ENCODE measurements around the gene SLC16A12.
A peak's percentile ranks its signal among the peaks of the same experiment; 100 is the strongest.

SLC16A12 gene

DNA sequence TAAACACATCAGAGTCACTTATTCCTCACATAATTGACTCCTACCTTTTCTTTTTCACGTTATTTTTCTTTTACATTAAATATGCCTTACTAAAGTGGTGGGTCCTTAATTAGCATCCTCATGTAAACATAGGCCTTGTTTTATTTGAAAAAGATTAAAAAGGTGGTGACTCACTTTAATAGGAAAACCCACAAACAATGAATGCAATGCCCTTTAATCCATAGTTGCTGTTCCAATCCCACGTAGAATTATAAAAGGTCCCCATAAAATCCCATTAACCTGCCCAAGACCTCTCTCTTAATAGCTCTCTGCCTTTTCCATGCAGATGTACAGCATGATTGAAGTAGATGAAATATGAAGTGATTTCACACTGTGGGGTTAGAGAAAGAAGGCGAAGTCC is 32.2 kb downstream of the SLC16A12 start:
- no peak for DNase-seq (ENCODE audit: low read depth)
- TF ChIP-seq, protein P1, sequence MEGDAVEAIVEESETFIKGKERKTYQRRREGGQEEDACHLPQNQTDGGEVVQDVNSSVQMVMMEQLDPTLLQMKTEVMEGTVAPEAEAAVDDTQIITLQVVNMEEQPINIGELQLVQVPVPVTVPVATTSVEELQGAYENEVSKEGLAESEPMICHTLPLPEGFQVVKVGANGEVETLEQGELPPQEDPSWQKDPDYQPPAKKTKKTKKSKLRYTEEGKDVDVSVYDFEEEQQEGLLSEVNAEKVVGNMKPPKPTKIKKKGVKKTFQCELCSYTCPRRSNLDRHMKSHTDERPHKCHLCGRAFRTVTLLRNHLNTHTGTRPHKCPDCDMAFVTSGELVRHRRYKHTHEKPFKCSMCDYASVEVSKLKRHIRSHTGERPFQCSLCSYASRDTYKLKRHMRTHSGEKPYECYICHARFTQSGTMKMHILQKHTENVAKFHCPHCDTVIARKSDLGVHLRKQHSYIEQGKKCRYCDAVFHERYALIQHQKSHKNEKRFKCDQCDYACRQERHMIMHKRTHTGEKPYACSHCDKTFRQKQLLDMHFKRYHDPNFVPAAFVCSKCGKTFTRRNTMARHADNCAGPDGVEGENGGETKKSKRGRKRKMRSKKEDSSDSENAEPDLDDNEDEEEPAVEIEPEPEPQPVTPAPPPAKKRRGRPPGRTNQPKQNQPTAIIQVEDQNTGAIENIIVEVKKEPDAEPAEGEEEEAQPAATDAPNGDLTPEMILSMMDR (conservative IDR thresholded peaks at IDR 0.05; ENCODE audit: low read depth, low read length) = no peak
- H3K4me3 ChIP-seq (ENCODE audit: low read depth, low read length) = no peak overlapping the region

DNA sequence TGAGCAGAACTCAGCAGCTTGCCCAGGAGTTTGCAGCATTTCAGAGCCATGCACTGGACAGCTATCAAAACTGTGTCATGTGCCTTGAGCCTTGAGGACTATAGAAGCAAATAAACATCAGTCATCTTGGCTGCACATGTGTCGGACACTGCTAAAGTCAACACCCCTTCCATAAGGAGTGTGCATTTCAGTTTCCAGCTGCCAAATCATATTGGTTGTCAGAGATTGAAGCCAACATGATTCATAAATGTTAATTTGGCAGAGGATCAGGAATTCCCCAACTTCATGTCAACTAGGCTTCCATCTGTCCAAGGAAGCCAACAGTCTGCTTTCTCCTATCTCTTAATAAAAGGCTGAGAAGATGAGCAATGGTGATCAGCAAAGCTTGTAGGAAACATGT is 32.8 kb downstream of the SLC16A12 start:
- TF ChIP-seq, protein P1 (conservative IDR thresholded peaks at IDR 0.05; ENCODE audit: low read depth, low read length) = no peak
- peak; percentile 94 for DNase-seq (ENCODE audit: low read depth)
- H3K4me3 ChIP-seq (ENCODE audit: low read depth, low read length) = no peak overlapping the region

DNA sequence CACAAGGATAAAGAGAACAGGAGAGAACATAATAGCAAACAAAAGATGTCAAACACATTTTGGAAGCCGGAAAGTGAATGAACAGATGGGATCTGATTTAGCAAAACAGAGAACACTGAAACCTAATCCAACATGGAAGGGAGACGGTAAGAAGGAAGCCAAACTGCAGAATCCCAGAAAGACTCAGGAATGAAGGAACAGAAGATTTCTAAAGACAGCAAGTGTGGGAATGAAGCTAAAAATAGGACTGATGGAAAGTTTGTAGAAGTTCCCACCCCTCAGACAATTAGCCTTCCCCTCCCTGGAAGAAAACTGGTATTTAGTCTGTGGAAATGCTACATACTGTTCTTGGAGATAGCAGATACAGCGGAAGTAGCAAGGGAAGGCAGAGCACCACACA is 40.8 kb downstream of the SLC16A12 start:
- peak; percentile 70 for DNase-seq (ENCODE audit: low read depth)
- no peak overlapping the region for H3K4me3 ChIP-seq (ENCODE audit: low read depth, low read length)
- TF ChIP-seq, protein P1 (conservative IDR thresholded peaks at IDR 0.05; ENCODE audit: low read depth, low read length) = no peak

DNA sequence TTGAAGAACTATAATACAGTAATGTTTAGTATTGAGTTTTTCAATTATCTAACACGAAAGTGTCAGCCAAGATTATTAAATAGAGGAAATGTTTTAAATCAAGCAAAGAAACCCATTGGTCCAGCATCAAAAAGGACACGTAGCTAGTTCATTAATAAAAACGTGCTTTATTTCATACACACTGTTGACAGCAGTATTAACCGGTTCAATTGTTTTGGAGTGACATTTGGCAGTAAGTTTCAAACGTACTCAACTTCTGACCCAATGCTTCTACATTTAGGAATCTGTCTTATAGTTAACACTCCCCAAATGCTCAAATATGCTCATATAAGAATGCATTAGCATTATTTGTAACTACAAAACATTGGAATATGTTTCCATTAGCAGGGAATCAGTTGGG is 41.3 kb downstream of the SLC16A12 start:
- TF ChIP-seq, protein P1 (conservative IDR thresholded peaks at IDR 0.05; ENCODE audit: low read depth, low read length) = no peak
- DNase-seq (ENCODE audit: low read depth) = no peak
- no peak overlapping the region for H3K4me3 ChIP-seq (ENCODE audit: low read depth, low read length)

DNA sequence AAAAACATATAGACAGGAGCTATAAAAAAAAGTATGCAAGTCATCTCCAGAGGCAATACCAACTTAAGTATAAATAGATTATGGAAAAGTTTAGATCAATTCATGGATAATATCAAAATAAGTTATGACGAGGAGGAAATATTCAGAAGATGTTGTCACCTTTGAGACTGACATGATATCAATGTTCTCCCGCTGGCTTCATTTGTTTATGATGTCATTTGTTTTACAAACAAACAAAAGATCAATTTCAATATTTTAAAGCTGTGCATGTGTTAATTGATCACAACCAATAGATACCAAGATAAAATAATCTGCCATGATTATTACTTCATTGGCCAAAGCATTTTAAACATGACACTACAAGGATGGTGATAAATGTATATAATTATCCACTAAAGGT is 43.5 kb downstream of the SLC16A12 start:
- TF ChIP-seq, protein P1 (conservative IDR thresholded peaks at IDR 0.05; ENCODE audit: low read depth, low read length) = no peak
- DNase-seq (ENCODE audit: low read depth) = no peak
- no peak overlapping the region for H3K4me3 ChIP-seq (ENCODE audit: low read depth, low read length)

DNA sequence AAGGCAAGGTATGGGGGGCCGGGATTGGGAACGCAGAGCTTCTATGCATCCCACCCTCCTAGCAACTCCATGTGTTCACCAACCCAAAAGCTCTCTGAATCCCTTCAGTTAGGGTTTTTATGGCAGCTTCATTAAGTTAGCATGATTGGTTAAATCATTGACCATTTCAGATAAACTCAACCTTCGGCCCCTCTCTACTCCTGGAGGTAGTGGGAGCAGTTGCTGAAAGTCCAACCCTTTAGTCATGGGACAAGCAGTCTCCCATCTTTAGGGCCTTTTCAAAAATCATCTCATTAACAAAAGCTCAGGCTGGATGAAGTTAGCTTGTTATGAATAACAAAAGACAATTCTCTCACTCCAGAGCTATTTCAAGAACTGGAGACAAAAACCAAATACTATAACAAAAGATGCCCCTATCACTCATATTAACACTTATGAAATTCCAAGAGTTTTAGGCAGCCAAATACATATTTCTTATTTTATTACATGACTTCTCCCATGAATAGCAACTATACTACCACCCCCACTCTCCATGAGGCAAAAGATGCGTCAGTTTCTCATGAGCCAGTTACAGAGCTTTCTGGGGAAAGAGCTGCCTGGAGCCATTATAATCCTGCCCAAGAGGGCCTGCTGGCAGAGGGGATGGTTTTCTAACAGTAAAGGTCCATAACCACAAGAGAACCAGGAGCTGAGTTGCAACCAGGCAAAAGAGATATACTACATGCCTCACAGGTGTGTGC is 44.6 kb downstream of the SLC16A12 start:
- H3K4me3 ChIP-seq (ENCODE audit: low read depth, low read length) = no peak overlapping the region
- TF ChIP-seq, protein P1 (conservative IDR thresholded peaks at IDR 0.05; ENCODE audit: low read depth, low read length) = no peak
- DNase-seq (ENCODE audit: low read depth) = no peak

DNA sequence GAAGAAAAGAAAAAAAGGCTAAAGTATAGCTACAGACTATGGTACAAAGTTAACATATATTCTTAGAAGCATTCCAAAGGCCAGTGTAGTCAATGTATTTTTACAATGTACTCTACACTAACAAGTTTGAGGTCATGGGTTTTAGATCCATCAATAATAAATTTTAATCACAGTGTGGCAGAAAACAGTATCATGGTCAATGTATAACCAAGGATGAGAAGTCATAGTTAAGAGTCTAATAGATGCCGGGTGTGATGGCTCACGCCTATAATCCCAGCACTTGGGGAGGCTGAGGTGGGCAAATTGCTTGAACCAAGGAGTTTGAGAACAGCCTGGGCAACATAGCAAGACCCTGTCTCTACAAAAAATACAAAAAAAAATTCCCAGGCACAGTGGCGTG is 53.1 kb downstream of the SLC16A12 start:
- TF ChIP-seq, protein P1 (conservative IDR thresholded peaks at IDR 0.05; ENCODE audit: low read depth, low read length) = no peak
- H3K4me3 ChIP-seq (ENCODE audit: low read depth, low read length) = no peak overlapping the region
- no peak for DNase-seq (ENCODE audit: low read depth)

Measured in choroid plexus epithelial cell (primary cell).